ENCODE measurements around the gene FLAD1.

The FLAD1 gene

DNA sequence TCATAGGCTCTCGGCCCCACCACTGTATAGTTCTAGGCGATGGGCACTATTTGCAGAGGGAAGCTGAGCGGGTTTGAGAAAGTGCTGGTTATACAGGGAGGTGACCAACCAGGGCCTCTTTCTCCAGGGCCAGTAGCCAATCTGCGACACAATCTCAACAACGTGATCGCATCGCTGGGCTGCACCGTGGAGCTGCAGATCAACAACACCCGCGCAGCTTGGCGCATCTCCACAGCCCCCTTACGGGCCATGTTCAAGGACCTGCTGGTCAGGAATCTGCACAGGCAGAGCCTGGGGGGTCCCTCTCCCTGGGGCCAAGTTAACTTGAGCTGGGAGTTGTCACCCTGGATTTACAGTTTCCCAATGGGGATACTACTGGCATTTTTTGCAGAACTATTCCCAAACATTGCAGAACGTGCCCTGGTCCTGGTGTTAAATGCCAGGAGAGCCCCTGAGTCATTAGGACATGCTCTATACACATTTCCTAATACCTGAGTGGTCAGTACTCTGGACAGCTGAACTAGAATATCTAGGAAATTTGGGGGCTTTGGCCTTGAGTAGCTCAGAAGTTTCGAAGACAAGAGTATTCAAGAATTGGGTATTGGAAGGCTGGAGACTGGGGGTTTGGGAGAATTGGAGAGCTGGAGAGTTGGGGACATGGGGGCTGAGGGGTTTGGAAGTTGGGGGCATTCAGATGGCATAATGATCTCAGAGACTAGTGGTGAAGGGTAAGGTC, 57.4 kb downstream of the FLAD1 start:
- no peak for DNase-seq
